Endothelial cell (in vitro differentiated cells): ENCODE data around the gene VPS29. TPM values are rescaled to one million over a fixed set of nuclear protein-coding genes. Genes with fewer than 3 reads are reported as not detected.

ENCODE experiments used
- DNase-seq: peaks from one replicate; pipeline ENCODE4 v3.0.0; 2021; ENCODE audit warnings: low spot score
- H3K27ac Mint-ChIP-seq: one replicate; pipeline ENCODE4 v1.8.0; 2021; ENCODE audit warnings: mixed read lengths, inconsistent platforms; ENCODE audit not compliant: unreplicated experiment
- H3K27me3 Mint-ChIP-seq: one replicate; pipeline ENCODE4 v1.8.0; 2021; ENCODE audit warnings: mild to moderate bottlenecking, moderate library complexity, mixed read lengths, inconsistent platforms; ENCODE audit not compliant: unreplicated experiment
- H3K36me3 Mint-ChIP-seq: one replicate; pipeline ENCODE4 v1.8.0; 2021; ENCODE audit warnings: mild to moderate bottlenecking, low read depth, mixed read lengths, inconsistent platforms; ENCODE audit not compliant: unreplicated experiment
- H3K4me1 Mint-ChIP-seq: one replicate; pipeline ENCODE4 v1.8.0; 2021; ENCODE audit warnings: mild to moderate bottlenecking, mixed read lengths, inconsistent platforms; ENCODE audit not compliant: unreplicated experiment
- H3K4me3 Mint-ChIP-seq: one replicate; pipeline ENCODE4 v1.8.0; 2021; ENCODE audit warnings: mild to moderate bottlenecking, mixed read lengths, inconsistent platforms; ENCODE audit not compliant: unreplicated experiment
- H3K9me3 Mint-ChIP-seq: one replicate; pipeline ENCODE4 v1.8.0; 2021; ENCODE audit warnings: mixed read lengths, inconsistent platforms; ENCODE audit not compliant: unreplicated experiment
- total RNA-seq: library from RNA; stranded (reverse); fragmentation: NEBNext Ultra II Directional; extraction: Animal tissue kit (Norgen Biotek cat#: 25700); gene quantifications from one replicate; pipeline ENCODE4 v1.2.1, GENCODE V29; 2021; ENCODE audit not compliant: unreplicated experiment
- TF ChIP-seq, protein P1 (sequence below): fragments of 200-600 bp; sonication (generic); IDR thresholded peaks from one replicate; pipeline ENCODE4 v1.5.0; 2021; ENCODE audit warnings: antibody characterized with exemption; ENCODE audit not compliant: unreplicated experiment

Gene VPS29
- total RNA-seq, 1 donor from 2014 or later, result 116 TPM

DNA sequence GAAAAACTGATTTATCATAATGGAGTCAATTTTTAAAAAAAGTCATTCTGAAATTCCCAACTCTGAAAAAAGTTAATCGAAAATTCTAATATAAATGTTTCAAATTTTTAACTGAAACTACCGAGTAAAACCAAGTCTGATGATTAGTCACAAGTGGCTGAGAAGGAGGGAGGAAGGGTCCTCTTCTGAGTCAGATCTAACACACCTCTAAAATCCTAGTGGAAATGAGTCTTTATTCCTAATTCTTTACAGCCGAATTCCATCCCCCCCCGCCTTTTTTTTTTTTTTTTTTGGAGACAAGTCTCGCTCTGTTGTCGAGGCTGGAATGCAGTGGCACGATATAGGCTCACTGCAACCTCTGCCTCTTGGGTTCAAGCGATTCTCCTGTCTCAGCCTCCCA lies 38.1 kb upstream of the VPS29 start:
- Mint-ChIP-seq H3K27ac (no peak overlapping the region), H3K27me3 (no peaks in the 10 kb centered on the region), H3K36me3 (peaks cover 8% of the 10 kb centered on the region), H3K9me3 (no peaks in the 10 kb centered on the region), H3K4me3 (no peak overlapping the region), H3K4me1 (no peaks in the 10 kb centered on the region)
- no peak for DNase-seq
- TF ChIP-seq, protein P1, sequence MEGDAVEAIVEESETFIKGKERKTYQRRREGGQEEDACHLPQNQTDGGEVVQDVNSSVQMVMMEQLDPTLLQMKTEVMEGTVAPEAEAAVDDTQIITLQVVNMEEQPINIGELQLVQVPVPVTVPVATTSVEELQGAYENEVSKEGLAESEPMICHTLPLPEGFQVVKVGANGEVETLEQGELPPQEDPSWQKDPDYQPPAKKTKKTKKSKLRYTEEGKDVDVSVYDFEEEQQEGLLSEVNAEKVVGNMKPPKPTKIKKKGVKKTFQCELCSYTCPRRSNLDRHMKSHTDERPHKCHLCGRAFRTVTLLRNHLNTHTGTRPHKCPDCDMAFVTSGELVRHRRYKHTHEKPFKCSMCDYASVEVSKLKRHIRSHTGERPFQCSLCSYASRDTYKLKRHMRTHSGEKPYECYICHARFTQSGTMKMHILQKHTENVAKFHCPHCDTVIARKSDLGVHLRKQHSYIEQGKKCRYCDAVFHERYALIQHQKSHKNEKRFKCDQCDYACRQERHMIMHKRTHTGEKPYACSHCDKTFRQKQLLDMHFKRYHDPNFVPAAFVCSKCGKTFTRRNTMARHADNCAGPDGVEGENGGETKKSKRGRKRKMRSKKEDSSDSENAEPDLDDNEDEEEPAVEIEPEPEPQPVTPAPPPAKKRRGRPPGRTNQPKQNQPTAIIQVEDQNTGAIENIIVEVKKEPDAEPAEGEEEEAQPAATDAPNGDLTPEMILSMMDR, result no peak

DNA sequence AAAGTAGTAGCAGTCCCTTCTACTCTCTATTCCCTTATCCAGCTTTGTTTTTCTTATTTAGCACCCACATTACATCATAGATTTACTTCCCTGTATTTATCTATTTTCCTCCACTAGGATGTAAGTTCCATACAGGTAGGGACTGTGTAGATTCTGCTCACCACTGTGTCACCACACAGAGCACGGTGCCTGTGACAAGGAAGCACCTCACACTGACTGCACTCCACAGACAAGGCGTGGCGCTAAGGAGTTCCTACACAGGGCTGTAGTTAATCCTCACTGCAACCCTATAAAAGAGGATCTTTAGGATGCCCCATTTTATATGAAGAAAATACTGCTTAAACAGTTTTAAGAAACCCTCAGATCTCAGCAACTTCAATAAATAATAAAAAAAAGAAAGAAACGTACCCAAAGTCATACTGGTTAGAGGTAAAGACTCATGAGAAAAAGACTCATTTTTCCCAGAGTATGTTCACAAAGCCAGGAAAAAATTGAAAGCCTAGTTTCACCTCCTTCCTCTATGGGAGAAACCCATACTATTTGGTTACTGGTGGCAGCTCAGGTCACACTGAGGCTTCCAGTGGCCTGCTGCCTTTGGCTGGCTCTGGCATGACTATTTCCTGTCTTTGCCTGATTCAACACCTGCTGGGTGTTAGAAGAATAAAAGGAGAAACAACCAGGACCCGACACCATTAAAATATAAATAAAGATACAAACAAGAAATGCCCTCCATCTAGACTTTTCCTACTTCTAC lies 37.1 kb upstream of the VPS29 start:
- H3K36me3 Mint-ChIP-seq, result peaks cover 8% of the 10 kb centered on the region
- no peak for DNase-seq
- H3K27me3 Mint-ChIP-seq, result no peaks in the 10 kb centered on the region
- no peaks in the 10 kb centered on the region for H3K9me3 Mint-ChIP-seq
- H3K4me1 Mint-ChIP-seq, result no peaks in the 10 kb centered on the region
- no peak overlapping the region for H3K27ac Mint-ChIP-seq
- TF ChIP-seq, protein P1, result no peak
- H3K4me3 Mint-ChIP-seq, result no peak overlapping the region

DNA sequence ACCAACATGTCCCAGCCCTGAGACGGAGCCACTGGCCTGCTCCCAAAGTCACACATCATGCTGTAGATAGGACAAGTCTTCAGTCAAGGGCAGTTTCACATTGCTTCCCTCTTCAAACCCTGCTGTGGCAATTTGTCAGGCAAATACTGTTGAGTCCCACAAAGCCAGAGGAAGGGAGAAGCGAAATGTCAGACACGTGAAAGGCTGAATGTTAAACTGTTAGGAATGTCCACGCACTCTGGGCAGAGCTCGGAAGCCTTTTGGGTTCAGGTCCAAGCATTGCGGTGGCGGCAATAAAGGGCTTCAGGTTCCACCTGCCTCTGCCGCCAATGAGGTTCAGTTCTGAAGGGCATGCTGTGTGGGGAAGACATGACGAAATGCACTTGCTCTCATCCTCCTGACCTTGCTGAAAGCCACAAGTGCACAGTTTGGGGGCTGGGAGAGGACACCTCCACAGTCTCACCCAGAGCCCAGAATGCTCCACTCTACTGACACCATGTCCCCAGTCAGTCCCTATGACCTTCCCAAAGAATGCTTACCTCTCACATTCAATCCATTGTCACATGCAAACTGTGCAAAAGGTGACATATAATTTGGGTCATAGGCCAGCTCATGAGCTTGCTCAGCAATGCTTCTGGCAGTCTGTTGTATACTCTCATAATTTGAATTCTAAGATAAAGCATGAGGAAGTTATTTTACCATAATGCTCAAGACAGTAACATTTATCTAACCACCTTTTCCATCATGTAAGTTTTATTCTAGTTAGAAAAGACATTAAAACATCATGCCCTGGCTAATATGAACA lies 35.9 kb upstream of the VPS29 start:
- H3K4me3 Mint-ChIP-seq, result no peak overlapping the region
- no peaks in the 10 kb centered on the region for H3K9me3 Mint-ChIP-seq
- TF ChIP-seq, protein P1, result no peak
- no peak overlapping the region for H3K27ac Mint-ChIP-seq
- no peaks in the 10 kb centered on the region for H3K4me1 Mint-ChIP-seq
- H3K27me3 Mint-ChIP-seq, result no peaks in the 10 kb centered on the region
- peaks cover 4% of the 10 kb centered on the region for H3K36me3 Mint-ChIP-seq
- DNase-seq, result no peak

DNA sequence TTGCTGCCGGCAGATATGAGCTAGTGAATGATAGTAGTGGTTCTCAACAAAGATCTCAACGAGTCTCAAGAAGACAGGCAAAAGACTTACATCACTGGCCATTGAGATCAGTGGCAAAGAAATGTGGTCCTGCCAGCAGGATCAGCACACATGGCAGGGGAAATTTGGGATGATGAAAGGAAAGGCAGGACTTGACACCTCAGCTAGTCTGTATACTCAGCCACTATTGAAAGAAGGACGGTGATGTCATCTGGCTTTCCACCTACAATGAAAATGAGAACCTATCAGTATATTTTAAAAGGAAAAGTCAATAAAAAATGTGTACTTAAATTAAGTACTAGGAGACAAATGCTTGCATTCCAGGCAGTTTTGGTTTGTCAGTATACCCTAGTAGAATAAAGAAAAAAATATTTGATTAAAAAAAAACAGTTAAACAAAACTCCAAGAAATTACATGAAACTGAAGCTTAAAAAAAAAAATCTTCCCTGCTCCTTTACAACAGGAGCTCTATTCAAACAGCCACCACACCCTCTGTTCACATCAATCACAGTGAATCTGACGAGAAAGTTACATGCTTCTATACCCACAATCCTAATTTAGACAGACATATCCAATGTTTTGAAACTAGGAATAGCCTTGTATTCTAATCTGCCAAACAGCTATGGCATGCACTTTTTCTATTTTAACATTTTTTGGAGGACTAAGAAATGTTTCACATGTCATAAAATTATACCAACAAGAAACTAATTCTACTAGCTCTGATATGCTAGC lies 35.1 kb upstream of the VPS29 start:
- Mint-ChIP-seq H3K9me3 (no peaks in the 10 kb centered on the region), H3K27ac (no peak overlapping the region), H3K4me1 (no peaks in the 10 kb centered on the region), H3K36me3 (peaks cover 4% of the 10 kb centered on the region), H3K4me3 (no peak overlapping the region), H3K27me3 (no peaks in the 10 kb centered on the region)
- DNase-seq, result no peak
- TF ChIP-seq, protein P1, result no peak
